ENCODE data around the gene CSF2RB. TPM values are rescaled to one million over a fixed set of nuclear protein-coding genes. Genes with fewer than 3 reads are reported as not detected.

Gene CSF2RB
- total and polyA plus RNA-seq, 10 of the 15 experiments (the other 5 are each of a cell fraction or from before 2014, with no cell fraction given): 0.82 to 12.5 (median 5.4) TPM

- no peaks in the 10 kb centered on the region for H4K20me1 ChIP-seq (ENCODE audit: control insufficient read depth, insufficient read depth)
- no peak for TF ChIP-seq RELB (IDR thresholded peaks at IDR 0.05; ENCODE audit: low read depth)
- RAD21 ChIA-PET (ENCODE audit: unreplicated experiment): no interaction called here
- no peak overlapping the region for H2AFZ ChIP-seq (ENCODE audit: control insufficient read depth, low read depth, low read length)
- no peaks in the 10 kb centered on the region for H3K9me3 ChIP-seq (replicated peaks; ENCODE audit: control insufficient read depth, insufficient read depth, low read length)
- ATAC-seq (no peak), DNase-seq (ENCODE audit: low read depth, low spot score) (no peak), FAIRE-seq (no peak)
- WGBS (ENCODE audit: insufficient coverage, insufficient replicate concordance, low lambda C conversion rate, missing lambda C conversion rate): 97% methylated on average over 3 of the region's 3 CpGs
- no TSS peak for BruUV-seq (replicated peaks)
- H3K79me2 ChIP-seq (ENCODE audit: control insufficient read depth, insufficient read depth, low read length): no peaks in the 10 kb centered on the region
- in situ Hi-C loops (cut with MboI) (no loop called here), intact Hi-C loops (cut with micrococcal nuclease; ENCODE audit: unreplicated experiment) (no loop called here)
- POLR2A ChIA-PET: no interaction called here
- no peak overlapping the region for H3K9ac ChIP-seq (ENCODE audit: control insufficient read depth, insufficient read depth, low read length)
- H3K27me3 ChIP-seq (replicated peaks in 1 of 2; ENCODE audit: control insufficient read depth in 2 of 2, insufficient read depth in 2 of 2, low read length in 1 of 2): no peaks in the 10 kb centered on the region
- CTCF ChIA-PET: interaction anchor here (0.9 to 1.3 kb wide), 2 partner anchors 74 to 106 kb away, joined by 3 to 8 read pairs; no protein-coding TSS in a partner anchor
- no peak overlapping the region for H3K27ac ChIP-seq (ENCODE audit: control insufficient read depth, insufficient read depth)
- H3K4me1 ChIP-seq (ENCODE audit: control insufficient read depth, insufficient read depth, low read length): peaks cover 16% of the 10 kb centered on the region
- H3K4me2 ChIP-seq (ENCODE audit: control insufficient read depth, insufficient read depth): no peak overlapping the region
- peaks cover 9 to 26% of the 10 kb centered on the region in 2 experiments for H3K36me3 ChIP-seq (ENCODE audit: control insufficient read depth in 2 of 2, insufficient read depth in 2 of 2, low read length in 1 of 2)
- SMC1A ChIA-PET (ENCODE audit: uncharacterized antibody, unreplicated experiment): interaction anchor here (0.7 to 1.2 kb wide), 3 partner anchors 47 to 176 kb away, joined by 3 read pairs; no protein-coding TSS in a partner anchor
- no peak overlapping the region for H3K4me3 ChIP-seq
Observed at GRCh38 chr22:36872084-36872483, 41.3 kb upstream of the CSF2RB start.

- CTCF ChIA-PET: interaction anchor here (0.6 to 1.8 kb wide), 18 partner anchors 9 to 170 kb away, joined by 3 to 21 read pairs (median 4); partner anchors contain the start of genes CSF2RB and IFT27
- intact Hi-C loops (cut with micrococcal nuclease; ENCODE audit: unreplicated experiment) (no loop called here), in situ Hi-C loops (cut with MboI) (no loop called here)
- no peak for TF ChIP-seq REST (IDR thresholded peaks at IDR 0.05; ENCODE audit: low read depth, low read length)
- peak; percentile 91 for TF ChIP-seq HDGF (IDR thresholded peaks at IDR 0.05)
- RAD21 ChIA-PET (ENCODE audit: unreplicated experiment): interaction anchor here (1.0 to 1.8 kb wide), 9 partner anchors 12 to 105 kb away, joined by 3 to 20 read pairs (median 4); partner anchors contain the start of gene NCF4
- DNase-seq (ENCODE audit: low read depth, low spot score) (no peak), FAIRE-seq (peak; percentile 56), ATAC-seq (no peak)
- BruUV-seq (replicated peaks): no TSS peak
- Histone ChIP-seq H2AFZ (ENCODE audit: control insufficient read depth, low read depth, low read length) (no peak overlapping the region), H4K20me1 (ENCODE audit: control insufficient read depth, insufficient read depth) (no peaks in the 10 kb centered on the region), H3K36me3 (ENCODE audit: control insufficient read depth in 2 of 2, insufficient read depth in 2 of 2, low read length in 1 of 2) (peaks cover 9 to 25% of the 10 kb centered on the region in 2 experiments), H3K27ac (ENCODE audit: control insufficient read depth, insufficient read depth) (peak overlapping the region; percentile 59), H3K4me1 (ENCODE audit: control insufficient read depth, insufficient read depth, low read length) (peaks cover 16% of the 10 kb centered on the region), H3K27me3 (replicated peaks in 1 of 2; ENCODE audit: control insufficient read depth in 2 of 2, insufficient read depth in 2 of 2, low read length in 1 of 2) (no peaks in the 10 kb centered on the region), H3K9ac (ENCODE audit: control insufficient read depth, insufficient read depth, low read length) (no peak overlapping the region), H3K4me3 (no peak overlapping the region), H3K9me3 (replicated peaks; ENCODE audit: control insufficient read depth, insufficient read depth, low read length) (no peaks in the 10 kb centered on the region), H3K79me2 (ENCODE audit: control insufficient read depth, insufficient read depth, low read length) (no peaks in the 10 kb centered on the region), H3K4me2 (ENCODE audit: control insufficient read depth, insufficient read depth) (peak overlapping the region; percentile 57; the same call in 1 of the 2 replicates)
- 81% methylated on average over 2 of the region's 2 CpGs for WGBS (ENCODE audit: insufficient coverage, insufficient replicate concordance, low lambda C conversion rate, missing lambda C conversion rate)
- POLR2A ChIA-PET: interaction anchor here (0.8 to 1.5 kb wide), 3 partner anchors 14 to 41 kb away, joined by 3 to 4 read pairs (median 4); partner anchors contain the start of gene CSF2RB
- SMC1A ChIA-PET (ENCODE audit: uncharacterized antibody, unreplicated experiment): interaction anchor here (0.6 to 1.8 kb wide), 14 partner anchors 7 to 104 kb away, joined by 3 to 10 read pairs (median 4); partner anchors contain the start of gene CSF2RB
Observed at GRCh38 chr22:36872866-36873498, 40.4 kb upstream of the CSF2RB start.

Data from GM12878 (cell line).